DOHH2 (cell line): Measurements from ENCODE around the gene CERCAM.
"Not testable (repeated sequence)": the region's sequence is repeated elsewhere in the genome, so short reads cannot be mapped to it uniquely, and the experiment has no call there.

Source experiments
- H3F3A ChIP-seq: fragments of 200-600 bp; sonication (generic), shearing (Covaris generic); 2 replicates; pipeline ENCODE4 v1.6.0; 2016; ENCODE audit warnings: antibody characterized with exemption, mild to moderate bottlenecking; ENCODE audit not compliant: control insufficient read depth, insufficient read depth
- H3K27ac ChIP-seq: fragments of 200-600 bp; sonication (generic); 2 replicates; pipeline ENCODE4 v1.5.1; 2014; ENCODE audit warnings: low read depth, mild to moderate bottlenecking, low read length, moderate library complexity
- H3K27me3 ChIP-seq: fragments of 200-600 bp; sonication (generic); 2 replicates; pipeline ENCODE4 v1.6.1; 2014; ENCODE audit warnings: mild to moderate bottlenecking, low read length, mixed read lengths; ENCODE audit not compliant: control insufficient read depth
- H3K36me3 ChIP-seq: fragments of 200-600 bp; sonication (generic); 2 replicates; pipeline ENCODE4 v1.6.1; 2014; ENCODE audit warnings: mild to moderate bottlenecking, low read length, moderate library complexity, mixed read lengths; ENCODE audit not compliant: control insufficient read depth
- H3K4me1 ChIP-seq: fragments of 200-600 bp; sonication (generic); 2 replicates; pipeline ENCODE4 v1.6.1; 2014; ENCODE audit warnings: mild to moderate bottlenecking, low read length, mixed read lengths; ENCODE audit not compliant: control insufficient read depth
- H3K4me2 ChIP-seq: fragments of 200-600 bp; sonication (generic); 2 replicates; pipeline ENCODE4 v1.6.0; 2014; ENCODE audit warnings: mild to moderate bottlenecking, low read length, moderate library complexity
- H3K4me3 ChIP-seq: fragments of 200-600 bp; sonication (generic); 2 replicates; pipeline ENCODE4 v1.5.1; 2014; ENCODE audit warnings: mild to moderate bottlenecking, low read length, mixed read lengths
- H3K79me2 ChIP-seq: fragments of 200-600 bp; sonication (generic); 2 replicates; pipeline ENCODE4 v1.6.1; 2014; ENCODE audit warnings: mild to moderate bottlenecking, low read length, mixed read lengths; ENCODE audit not compliant: control insufficient read depth
- H3K9me2 ChIP-seq: fragments of 200-600 bp; sonication (generic); replicated peaks from 2 replicates; pipeline ENCODE4 v1.6.1; 2014; ENCODE audit warnings: mild to moderate bottlenecking, low read length, mixed read lengths; ENCODE audit not compliant: control insufficient read depth
- H3K9me3 ChIP-seq: fragments of 200-600 bp; sonication (generic); 2 replicates; pipeline ENCODE4 v1.6.1; 2014; ENCODE audit warnings: antibody characterized with exemption, low read length, mixed read lengths; ENCODE audit not compliant: control insufficient read depth, insufficient read depth
- H4K20me1 ChIP-seq: fragments of 200-600 bp; sonication (generic); 2 replicates; pipeline ENCODE4 v1.6.0; 2014; ENCODE audit warnings: low read depth, mild to moderate bottlenecking, antibody characterized with exemption, low read length, moderate library complexity; ENCODE audit not compliant: control insufficient read depth, insufficient read depth
- CTCF ChIP-seq: fragments of 200-600 bp; sonication (generic); IDR thresholded peaks from one replicate; pipeline ENCODE4 v1.5.1; 2014; ENCODE audit warnings: antibody characterized with exemption, mild to moderate bottlenecking, low read depth, low read length; ENCODE audit not compliant: poor library complexity, severe bottlenecking
- EZH2phosphoT487 ChIP-seq: fragments of 200-600 bp; sonication (generic); IDR thresholded peaks from 2 replicates; pipeline ENCODE4 v1.6.1; 2017; ENCODE audit warnings: borderline replicate concordance, mild to moderate bottlenecking, antibody characterized with exemption, low read length, moderate library complexity, mixed read lengths

The CERCAM gene

GRCh38 chr9:128419061-128419925 is 1.4 kb upstream of the CERCAM start:
- no peaks in the 10 kb centered on the region for H3K36me3 ChIP-seq
- H4K20me1 ChIP-seq, result no peaks in the 10 kb centered on the region
- H3K9me3 ChIP-seq, result no peaks in the 10 kb centered on the region
- H3K4me3 ChIP-seq, result peak overlapping the region; percentile 73; the same call in 1 of the 2 replicates
- peaks cover 32% of the 10 kb centered on the region for H3K4me1 ChIP-seq
- H3K27me3 ChIP-seq, result peaks cover 34% of the 10 kb centered on the region
- no peaks in the 10 kb centered on the region for H3F3A ChIP-seq
- peak overlapping the region; percentile 72 for H3K4me2 ChIP-seq
- TF ChIP-seq CTCF, result no peak
- no peak for TF ChIP-seq EZH2phosphoT487
- H3K79me2 ChIP-seq, result no peaks in the 10 kb centered on the region
- H3K9me2 ChIP-seq, result no peaks in the 10 kb centered on the region
- no peak overlapping the region for H3K27ac ChIP-seq

GRCh38 chr9:128420060-128420650 is 502 bp upstream of the CERCAM start:
- no peaks in the 10 kb centered on the region for H4K20me1 ChIP-seq
- no peaks in the 10 kb centered on the region for H3K79me2 ChIP-seq
- H3K36me3 ChIP-seq, result no peaks in the 10 kb centered on the region
- peaks cover 28% of the 10 kb centered on the region for H3K27me3 ChIP-seq
- TF ChIP-seq CTCF (peak; percentile 88), EZH2phosphoT487 (no peak)
- peak overlapping the region; percentile 73 for H3K4me3 ChIP-seq
- H3K9me2 ChIP-seq, result no peaks in the 10 kb centered on the region
- H3K9me3 ChIP-seq, result no peaks in the 10 kb centered on the region
- no peaks in the 10 kb centered on the region for H3F3A ChIP-seq
- peaks cover 32% of the 10 kb centered on the region for H3K4me1 ChIP-seq
- H3K27ac ChIP-seq, result no peak overlapping the region
- H3K4me2 ChIP-seq, result peak overlapping the region; percentile 72

GRCh38 chr9:128421482-128421996 is 882 bp downstream of the CERCAM start:
- no peak overlapping the region for H3K27ac ChIP-seq
- H3K9me2 ChIP-seq, result no peaks in the 10 kb centered on the region
- no peak for TF ChIP-seq CTCF
- no peak for TF ChIP-seq EZH2phosphoT487
- peaks cover 20% of the 10 kb centered on the region for H3K4me1 ChIP-seq
- no peaks in the 10 kb centered on the region for H3K36me3 ChIP-seq
- H3K79me2 ChIP-seq, result no peaks in the 10 kb centered on the region
- H3K9me3 ChIP-seq, result no peaks in the 10 kb centered on the region
- peak overlapping the region; percentile 73 for H3K4me3 ChIP-seq
- no peaks in the 10 kb centered on the region for H4K20me1 ChIP-seq
- H3K4me2 ChIP-seq, result peak overlapping the region; percentile 72
- H3K27me3 ChIP-seq, result peaks cover 22% of the 10 kb centered on the region
- no peaks in the 10 kb centered on the region for H3F3A ChIP-seq

GRCh38 chr9:128422022-128422782 is 1.5 kb downstream of the CERCAM start:
- H3K27ac ChIP-seq, H3K9me2 ChIP-seq, H3K36me3 ChIP-seq, H3K4me3 ChIP-seq, H4K20me1 ChIP-seq, H3F3A ChIP-seq, H3K9me3 ChIP-seq, H3K79me2 ChIP-seq: not testable (repeated sequence)
- Histone ChIP-seq H3K4me1 (peaks cover 18% of the 10 kb centered on the region), H3K4me2 (peak overlapping the region; percentile 72; the same call in 1 of the 2 replicates), H3K27me3 (peaks cover 22% of the 10 kb centered on the region)
